GM19240 (cell line): ENCODE measurements around the gene ADARB1.
"Not testable (repeated sequence)": the region's sequence is repeated elsewhere in the genome, so short reads cannot be mapped to it uniquely, and the experiment has no call there.

ENCODE experiments used
- DNase-seq: peaks from one replicate; pipeline ENCODE4 v3.0.0; 2011; ENCODE audit warnings: low spot score; ENCODE audit not compliant: insufficient read length

ADARB1 gene

DNA sequence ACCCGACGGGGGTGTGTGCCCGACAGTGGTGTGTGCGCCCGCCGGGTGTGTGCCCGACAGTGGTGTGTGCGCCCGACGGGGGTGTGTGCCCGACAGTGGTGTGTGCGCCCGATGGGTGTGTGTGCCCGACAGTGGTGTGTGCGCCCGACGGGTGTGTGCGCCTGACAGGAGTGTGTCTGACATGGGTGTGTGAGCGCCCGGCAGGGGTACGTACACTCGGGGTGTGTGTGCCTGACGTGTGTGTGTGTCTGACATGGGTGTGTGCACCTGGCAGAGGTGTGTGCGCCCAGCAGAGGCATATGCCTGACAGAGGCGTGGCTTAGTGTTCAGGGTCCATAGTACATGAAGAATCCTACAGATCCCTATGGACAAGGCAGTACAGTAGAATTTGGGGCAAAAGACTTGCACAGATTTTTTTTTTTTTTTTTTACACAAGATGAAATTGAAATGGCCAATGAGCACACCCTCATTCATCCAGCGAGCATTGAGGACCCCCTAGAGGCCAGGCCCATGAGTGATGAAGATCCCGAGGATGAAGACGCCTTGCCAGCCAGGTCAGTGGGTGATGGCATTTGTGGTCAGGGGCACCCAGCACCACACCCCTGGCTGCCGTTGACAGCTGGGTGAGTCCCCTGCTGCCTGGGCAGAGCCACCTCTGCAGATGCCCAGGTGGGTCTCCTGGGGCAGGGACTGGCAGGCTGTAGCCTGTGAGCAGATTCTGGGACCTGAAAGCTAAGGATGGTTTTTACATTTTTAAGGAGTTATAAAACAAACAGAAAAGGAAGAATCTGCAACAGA lies 60.1 kb downstream of the ADARB1 start:
- no peak for DNase-seq

DNA sequence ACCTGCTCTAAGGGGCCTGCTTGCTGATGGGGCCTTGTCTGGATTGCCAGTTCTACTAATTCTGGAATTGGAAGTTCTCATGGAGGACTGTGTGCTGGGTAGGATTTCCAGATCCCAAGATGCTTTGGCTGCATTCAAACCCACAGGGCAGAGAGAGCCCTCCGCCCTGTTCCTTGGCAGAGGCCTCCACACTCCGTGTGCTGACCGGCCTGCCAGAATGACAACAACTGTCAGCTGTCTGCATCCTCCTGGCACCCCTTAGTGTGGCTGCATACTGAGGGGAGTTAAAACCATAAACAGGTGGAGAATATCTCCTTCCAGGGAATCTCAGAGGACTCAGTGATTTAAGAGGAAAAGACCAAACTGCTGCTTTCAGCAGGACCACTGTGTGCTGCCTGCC lies 60.7 kb downstream of the ADARB1 start:
- DNase-seq: no peak

DNA sequence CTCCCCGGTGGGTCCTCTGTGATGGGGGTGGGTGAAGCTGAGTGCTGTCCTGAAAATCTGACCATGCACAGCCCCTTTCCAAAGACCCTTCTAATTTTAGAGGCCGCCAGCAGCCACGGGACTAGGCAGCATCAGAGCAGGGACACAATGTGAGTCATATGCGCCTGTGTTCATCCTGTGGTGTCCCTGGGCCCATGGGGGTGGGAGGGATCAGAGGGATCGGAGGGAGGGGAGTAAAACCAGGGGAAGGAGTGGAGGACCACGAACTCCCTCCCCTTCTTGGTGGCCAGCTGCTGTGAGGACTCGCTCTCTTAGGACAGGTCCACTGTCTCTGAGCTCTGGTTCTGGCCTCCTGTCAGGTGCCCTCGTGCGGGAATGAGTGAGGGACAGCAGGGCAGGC lies 61.5 kb downstream of the ADARB1 start:
- DNase-seq: no peak

DNA sequence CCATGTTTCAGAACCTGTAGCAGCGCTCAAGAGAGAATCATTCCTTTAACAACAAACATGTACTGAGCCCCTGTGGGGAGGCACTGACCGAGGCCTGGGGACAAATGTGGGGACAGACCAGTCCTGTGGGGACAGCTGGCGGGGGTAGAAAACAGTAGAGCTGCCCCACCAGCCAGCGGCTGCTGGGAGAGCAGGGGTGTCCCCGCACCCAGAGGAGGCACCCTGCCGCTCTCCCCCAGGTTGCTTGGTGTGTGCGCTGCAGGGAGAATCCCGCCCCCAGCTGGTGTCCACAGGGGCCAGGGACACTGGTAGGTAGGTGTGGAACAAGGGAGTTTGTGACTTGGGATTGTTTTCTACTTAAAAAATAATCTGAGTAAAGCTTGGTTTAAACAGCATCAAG lies 62.1 kb downstream of the ADARB1 start:
- DNase-seq: no peak

DNA sequence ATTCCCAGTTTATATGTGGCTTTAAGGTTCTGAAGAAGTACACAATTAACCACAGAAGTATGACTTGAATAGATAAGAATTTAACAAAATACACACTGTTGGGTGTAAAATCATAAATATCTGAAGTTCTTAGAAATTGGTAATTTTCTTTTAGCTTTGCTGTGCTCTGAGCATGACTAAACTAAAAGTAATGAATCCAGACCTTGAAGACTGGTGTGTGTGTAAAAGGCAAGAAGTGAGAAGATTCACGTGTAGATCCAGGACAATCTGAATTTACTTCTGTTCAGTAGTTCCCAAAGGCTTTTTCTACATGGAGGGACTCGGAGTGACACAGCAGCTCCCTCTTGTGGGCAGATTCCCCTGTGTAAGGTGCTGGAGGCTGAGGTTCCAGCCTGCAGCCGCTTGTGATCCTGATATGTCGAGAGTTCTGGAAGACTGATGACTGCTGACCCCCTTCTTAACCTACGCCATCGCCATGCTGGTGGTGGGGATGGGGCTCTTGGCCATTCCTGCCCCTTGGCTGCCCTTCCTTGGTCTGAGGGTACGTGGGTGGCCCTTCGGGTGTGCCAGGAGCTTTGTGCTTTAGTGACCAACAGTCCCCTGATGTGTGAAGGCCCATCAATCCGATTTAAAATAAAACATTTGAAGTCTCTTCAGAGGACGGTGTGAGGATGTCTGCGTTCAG lies 62.7 kb downstream of the ADARB1 start:
- peak; percentile 87 for DNase-seq

DNA sequence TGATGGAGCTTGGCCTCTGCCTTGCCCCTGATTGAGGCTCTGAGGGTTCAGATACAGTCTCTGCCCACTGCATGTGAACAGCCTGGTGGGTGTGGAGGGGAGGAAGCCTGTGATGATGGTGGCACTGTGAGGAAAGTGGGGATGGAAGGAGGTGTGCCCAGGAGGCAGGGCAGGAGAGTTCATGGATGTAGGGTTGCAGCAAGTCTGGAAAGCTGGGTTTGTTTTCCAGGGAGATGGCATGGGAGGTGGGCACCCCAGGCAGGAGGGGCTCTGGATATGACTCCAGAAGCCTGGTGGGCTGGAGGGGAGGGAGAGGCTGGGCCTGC lies 63.2 kb downstream of the ADARB1 start:
- DNase-seq: no peak

DNA sequence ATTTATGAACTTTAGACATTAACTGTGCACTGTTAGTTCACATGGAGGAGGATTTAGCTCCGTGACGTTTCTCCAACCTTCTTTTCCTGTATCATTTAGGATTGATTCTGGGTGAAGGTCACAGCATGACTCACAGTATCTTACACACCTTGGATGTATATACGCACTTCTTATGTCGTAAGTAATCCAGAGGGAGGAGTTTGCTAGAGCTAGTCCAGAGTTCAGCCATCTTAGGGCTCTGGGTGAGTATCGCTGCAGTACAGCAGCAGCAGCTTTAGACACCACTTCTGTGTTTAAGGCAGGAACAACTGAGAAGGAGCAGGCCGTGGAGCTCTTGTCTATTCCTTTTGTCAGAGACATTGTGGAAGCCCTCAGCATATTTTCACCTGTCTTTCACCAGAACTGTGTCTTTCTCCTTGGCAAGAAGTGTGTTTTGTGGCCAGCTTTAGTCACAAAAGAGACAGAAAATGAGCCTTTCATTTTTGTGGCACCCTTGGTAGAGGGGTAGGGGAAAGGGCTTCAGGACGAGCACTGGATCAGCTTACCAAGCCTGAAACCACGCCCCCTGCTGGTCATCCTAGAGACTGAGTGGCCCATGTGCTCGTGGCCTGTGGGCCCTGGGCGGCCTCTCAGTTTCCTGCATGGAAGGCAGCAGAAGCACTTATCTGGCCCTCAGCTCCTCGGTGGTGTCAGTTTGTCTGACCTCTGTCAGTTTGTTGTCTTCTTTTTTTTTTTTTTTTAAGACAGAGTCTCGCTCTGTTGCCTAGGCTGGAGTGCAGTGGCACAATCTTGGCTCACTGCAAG lies 64.0 kb downstream of the ADARB1 start:
- DNase-seq: peak; percentile 39

DNA sequence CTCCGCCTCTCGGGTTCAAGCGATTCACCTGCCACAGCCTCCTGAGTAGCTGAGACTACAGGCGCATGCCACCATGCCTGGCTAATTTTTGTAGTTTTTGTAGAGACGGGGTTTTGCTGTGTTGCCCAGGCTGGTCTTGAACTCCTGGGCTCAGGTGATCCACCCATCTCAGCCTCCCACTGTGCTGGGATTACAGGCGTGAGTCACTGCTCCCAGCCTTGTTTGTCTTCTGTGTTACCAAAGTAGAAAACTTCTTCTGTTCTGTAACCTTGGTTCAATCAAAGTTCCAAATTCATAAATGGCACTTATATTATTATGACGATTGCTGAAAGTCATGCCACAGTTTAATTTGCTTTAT lies 64.6 kb downstream of the ADARB1 start:
- DNase-seq: not testable (repeated sequence)

DNA sequence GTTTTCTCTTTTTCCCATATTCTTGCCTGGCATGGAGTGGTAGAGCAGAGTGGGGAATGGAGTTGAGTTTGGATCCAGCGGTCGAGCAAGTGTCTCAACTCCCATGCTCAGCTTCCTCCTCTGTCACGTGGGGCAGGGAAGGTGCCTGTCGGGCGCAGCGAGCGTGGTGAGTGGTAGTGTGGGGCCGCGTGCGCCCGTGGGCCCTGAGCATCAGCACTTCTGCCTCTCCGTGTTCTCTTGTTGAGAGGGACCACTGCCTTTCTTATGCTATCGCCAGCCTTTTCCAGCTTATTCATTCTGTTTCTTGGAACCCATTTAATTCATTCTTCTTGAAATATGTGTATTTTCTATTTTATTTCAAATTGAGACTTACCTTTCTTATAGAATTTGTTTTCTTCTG lies 65.1 kb downstream of the ADARB1 start:
- DNase-seq: no peak

DNA sequence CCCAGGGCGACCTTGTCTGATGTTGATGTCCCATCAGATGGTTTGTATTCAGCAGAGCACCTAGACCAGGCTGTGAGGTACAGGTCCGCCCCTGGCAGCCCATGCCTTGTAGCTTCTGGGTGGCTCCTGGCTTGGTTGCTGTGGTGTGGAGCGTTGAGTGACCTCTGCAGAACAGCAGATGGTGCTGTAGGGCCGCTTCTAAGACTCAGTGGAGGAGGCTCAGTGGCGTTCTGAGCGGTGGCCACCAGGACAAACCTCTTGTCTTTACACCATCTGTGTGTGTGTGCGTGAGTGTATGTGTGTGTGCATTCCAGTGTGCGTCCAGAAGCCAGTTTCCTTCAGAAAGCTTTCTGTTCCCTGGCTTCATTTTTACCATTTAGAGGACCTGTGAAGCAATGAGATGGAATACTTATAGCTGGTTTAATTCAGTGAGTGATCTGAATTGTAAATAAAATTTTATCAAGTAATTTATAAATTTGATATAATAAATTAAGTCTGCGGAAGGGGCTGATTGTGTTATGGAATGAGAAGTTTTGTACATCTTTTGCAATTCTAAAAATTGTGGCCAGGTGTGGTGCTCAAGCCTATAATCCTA lies 66.1 kb downstream of the ADARB1 start:
- peak; percentile 74 for DNase-seq

DNA sequence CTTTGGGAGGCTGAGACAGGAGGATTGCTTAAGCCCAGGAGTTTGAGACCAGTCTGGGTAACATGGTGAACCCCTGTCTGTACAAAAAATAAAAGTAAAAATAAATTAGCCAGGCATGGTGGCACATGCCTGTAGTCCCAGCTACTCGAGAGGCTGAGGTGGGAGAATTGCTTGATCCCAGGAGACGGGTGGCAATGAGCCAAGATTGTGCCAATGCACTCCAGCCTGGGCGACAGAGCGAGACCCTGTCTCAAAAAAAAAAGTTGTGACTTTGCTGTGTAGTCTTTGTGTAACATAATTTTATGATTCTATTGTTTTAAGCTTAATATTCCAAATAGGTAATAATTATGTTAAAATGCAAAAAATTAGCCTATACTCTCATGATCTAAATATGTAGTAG lies 66.6 kb downstream of the ADARB1 start:
- not testable (repeated sequence) for DNase-seq

DNA sequence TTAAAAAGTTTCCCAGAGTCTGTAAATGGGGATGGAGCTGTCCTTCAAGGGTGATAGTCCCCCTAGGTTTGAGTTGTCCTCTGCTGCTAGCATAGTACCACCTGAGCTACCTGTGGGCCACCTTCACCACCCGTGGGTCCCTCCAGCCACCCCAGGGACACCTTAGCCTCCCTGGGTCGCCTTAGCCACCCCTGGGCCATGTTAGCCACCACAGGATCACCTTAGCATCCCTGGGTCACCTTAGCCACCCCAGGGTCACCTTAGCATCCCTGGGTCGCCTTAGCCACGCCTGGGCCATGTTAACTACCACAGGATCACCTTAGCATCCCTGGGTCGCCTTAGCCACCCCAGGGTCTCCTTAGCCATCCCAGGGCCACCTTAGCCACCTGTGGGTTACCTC lies 67.1 kb downstream of the ADARB1 start:
- no peak for DNase-seq

DNA sequence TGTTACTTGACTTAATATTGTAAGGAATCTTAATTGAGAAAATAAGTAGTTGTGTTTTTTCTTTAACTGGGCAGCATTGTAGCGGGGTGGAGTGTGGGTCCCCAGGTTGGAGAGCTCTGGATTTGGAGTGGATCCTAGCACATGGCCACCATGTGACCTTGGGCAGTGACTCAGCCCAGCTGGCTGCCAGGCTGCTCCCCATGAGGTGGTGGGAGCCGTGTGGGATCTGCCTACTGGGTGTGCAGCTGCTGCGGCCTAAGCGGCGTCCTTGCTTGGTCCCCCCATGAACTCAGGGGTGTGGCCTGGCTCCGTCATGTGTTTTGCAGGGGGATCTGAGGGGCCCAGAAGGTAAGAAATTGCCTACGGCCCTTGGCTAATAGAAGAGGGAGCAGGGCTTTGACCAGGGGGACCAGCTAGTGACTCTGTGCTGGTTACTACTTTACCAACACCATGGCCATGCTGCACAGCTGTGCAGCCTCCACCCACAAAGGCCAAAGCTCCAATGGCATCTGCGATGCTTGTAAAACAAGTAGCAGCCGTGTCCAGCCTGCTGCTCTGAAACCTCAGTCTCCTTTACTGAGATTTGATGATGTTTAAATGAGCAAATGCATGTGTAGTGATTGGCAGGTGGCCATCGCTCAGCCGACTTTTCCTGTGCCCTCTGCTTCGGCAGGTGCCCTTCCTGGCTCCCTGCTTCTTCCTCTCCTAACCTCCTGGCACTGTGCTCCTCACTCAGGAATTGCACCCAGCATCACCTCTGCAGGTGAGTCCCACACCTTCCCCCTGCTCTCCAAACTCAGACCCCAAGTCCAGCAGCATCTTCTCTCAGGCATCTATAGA lies 68.3 kb downstream of the ADARB1 start:
- no peak for DNase-seq

DNA sequence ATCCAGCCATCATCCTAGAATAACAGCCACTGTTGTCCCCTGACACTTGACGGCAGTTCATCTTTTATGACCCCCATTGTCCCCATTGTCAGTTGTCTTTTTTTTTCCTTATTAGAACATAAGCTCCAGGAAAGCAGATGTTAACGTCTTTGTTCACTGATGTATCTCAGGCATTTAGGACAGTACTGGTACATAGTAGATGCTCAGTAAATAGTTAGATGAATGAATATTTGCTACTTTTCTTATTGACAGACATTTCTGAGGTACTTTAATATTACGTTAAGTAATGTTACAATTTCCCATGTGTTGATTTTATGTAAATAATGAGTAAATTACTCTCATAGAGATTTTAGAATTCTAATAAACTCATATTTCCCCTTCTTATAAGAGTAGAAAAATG lies 69.5 kb downstream of the ADARB1 start:
- no peak for DNase-seq

DNA sequence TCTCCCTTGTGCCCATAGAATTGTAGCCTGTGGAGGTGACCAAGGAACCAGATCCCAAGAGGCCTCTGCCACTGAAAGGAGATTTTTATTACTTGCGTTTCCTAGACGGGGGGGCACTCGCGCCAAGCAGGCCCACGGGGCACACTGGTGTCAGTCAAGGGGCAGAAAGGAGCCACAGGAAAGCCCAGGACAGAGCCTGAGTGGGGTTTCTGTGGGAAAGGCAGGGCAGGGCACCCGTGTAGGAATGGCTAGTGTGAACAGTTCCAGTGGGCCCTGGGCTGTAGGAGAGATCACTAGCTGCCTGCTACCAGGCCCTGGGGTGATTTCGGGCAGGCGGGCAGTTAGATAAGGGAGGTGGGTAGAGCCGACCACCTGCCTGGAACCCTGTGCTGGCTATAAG lies 70.8 kb downstream of the ADARB1 start:
- no peak for DNase-seq

DNA sequence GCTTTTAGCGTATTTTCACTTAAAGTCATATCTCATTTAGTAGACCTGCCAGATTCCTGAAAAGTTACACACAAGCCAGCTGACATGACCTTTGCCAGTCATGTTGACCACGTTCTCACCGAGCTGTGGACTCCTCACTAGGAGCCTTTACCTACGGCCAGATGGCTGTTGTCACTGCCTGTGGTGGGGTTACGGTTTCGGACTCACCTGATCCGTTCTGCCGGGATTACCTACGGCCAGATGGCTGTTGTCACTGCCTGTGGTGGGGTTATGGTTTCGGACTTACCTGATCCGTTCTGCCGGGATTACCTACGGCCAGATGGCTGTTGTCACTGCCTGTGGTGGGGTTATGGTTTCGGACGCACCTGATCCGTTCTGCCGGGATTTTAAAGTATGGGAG lies 71.5 kb downstream of the ADARB1 start:
- not testable (repeated sequence) for DNase-seq

DNA sequence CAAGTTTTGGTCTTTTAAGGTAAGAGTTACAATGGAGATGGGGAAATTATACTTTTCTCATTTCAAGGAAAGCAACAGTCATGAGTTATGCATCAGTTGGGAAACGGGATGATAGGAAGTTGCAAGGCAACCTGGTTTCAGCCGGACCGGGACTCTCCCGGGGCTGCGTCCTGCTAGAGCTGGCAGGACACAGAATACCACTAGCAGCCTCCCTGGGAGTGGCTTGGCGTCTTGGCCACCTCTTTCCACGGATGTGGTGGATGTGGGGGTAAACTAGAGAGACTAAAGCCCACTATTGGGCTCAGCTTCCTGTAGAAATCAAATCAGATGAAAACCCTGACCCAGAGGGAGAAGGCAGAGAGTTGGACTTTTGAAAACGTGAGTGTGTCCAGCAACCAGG lies 71.9 kb downstream of the ADARB1 start:
- DNase-seq: no peak

DNA sequence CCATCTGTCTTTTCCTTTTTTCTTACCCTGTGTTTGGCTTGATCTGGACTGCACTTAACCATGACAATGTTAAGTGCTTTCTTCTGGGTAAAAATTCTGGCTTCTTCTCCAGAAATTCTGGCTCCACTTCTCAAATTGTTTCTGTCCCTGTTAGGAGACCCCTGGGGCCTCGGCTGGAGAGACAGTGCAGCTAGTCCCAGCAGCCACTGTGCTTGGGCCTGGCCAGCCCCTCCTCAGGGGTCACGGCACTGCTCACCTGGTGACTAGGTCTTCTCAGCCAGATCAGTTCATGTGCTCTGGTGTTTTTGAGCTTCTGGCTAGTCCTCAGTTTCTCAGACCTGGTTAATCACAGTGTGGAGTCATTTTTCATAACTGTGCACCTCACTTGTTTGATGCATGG lies 72.4 kb downstream of the ADARB1 start:
- no peak for DNase-seq

DNA sequence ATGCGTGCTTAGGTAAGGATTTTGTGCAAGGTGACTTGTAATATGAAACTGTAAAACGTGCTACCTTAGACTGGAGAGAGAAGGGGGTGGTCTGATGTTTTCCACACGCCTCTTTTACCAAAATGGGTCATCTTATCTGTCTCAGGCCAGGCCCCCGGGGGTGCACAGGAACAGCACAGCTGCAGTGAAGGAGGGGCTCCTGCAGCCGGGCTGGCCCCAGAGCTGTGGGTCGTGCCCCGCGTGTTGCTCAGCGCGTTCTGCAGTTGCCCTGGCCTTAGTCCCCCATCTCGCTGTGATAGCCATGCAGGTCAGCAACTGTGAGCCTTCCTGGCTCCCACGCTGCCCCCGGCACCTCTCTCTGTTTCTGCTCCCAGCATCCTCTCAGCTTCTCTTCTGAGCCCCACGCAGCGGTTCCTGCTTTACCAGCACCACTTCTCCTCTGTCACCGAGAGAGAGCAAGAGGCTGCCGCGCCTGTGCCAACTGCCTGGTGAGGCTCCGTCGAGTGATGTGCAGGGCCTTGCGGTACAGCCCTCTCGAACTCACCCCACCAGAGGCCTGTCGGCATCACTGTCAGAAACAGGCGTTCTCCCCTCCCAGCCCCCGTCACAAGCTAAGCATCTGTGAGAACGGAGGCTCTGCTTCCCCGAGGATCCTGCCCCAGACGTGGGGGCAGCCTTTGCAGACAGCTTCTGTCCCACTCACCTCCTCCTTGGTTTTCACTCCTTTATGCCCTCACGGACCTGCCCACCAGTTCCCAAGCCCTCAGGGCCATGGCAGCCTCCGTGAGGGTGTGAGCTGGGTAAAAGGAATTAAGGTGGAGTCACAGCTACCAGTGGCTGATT lies 73.3 kb downstream of the ADARB1 start:
- DNase-seq: no peak

DNA sequence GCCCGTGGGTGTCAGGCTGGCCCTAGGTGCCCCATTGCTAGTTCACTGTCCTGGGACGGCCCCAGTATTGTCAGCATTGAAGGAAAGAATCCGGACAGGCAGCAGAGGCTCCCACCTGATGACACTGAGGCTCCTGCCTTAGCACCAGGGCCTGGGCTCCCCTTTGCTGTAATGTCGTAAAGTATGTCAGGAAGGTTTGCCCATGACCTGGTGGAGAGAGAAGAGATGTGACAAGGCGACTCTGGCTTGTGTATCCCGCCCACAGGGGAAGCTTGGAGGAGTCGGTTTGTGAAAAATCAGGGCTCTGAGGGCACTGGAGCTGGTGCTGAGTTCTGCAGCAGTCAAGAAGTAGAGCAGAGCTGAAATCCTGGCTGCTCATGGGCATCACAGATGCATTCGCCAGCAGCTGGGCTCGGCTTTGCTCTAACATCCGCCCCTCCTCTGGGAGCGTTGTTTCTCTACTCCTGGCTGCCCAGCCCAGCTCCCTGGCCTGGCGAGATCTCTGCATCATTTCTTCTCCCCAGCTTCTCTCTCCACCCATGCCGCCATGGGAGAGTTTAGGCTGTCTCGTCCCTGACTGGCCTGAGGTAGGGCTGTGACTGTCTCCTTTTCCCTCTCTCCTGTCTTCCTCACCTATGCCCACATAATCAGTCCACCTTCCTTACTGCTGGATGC lies 74.1 kb downstream of the ADARB1 start:
- DNase-seq: no peak
